ENCODE measurements around the gene CBX5. TPM values are rescaled to one million over a fixed set of nuclear protein-coding genes. Genes with fewer than 3 reads are reported as not detected.

CBX5 gene
- total and polyA plus RNA-seq, 9 of the 15 experiments (the other 6 are each of a cell fraction or from before 2014, with no cell fraction given) = 32.6 to 102 (median 59.2) TPM

DNA sequence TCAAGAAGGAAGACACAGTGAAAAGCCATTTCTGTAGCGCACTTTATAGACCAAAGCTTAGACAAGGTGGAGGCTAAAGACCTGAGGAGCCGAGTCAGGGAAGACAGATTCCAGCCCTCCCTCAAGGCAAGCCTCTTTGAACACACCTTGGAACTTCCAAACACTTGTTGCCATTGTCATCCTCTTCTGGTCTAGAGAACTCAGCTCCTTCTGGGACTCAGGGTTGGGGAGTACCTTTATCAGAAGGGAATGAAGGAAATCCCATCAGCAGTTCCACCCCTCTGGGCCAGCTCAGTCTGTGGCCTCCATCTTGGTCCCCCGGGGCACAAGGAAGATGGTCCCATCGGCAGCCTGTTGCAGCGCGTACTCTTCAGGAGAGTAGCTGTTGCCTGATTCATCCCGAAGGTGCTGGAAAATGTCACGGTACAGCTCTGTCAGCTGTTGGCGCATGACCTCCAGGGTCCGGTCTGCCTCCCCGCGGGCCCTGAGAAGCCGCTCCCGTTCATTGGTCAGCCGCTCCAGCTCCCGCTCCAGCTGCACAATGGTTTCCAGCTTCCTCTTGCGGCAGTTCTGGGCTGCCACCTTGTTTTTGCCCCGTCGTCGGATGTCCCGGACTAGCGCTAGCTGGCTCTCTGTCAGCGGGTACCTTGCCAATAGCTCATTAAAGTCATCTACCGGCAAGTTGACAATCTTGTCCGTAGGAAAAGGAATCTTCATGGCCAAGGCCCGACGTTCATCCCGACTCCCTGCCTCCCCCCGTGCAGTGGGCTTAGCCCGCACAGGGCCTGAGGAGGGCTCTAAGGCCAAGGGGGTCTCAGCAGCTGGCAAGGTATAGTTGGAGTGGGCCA, 12.4 kb upstream of the CBX5 start (continued):
- TF ChIP-seq, protein P1, sequence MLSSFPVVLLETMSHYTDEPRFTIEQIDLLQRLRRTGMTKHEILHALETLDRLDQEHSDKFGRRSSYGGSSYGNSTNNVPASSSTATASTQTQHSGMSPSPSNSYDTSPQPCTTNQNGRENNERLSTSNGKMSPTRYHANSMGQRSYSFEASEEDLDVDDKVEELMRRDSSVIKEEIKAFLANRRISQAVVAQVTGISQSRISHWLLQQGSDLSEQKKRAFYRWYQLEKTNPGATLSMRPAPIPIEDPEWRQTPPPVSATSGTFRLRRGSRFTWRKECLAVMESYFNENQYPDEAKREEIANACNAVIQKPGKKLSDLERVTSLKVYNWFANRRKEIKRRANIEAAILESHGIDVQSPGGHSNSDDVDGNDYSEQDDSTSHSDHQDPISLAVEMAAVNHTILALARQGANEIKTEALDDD (IDR thresholded peaks at IDR 0.05) = no peak
- TF ChIP-seq CTBP1 (IDR thresholded peaks at IDR 0.05; ENCODE audit: borderline replicate concordance) = 0 out of 2 replicates have a peak, but pooled peaks have one; percentile 28
- TF ChIP-seq, protein P2, sequence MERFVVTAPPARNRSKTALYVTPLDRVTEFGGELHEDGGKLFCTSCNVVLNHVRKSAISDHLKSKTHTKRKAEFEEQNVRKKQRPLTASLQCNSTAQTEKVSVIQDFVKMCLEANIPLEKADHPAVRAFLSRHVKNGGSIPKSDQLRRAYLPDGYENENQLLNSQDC (CRISPR knock-in tag; IDR thresholded peaks at IDR 0.05) = no peak
- TF ChIP-seq CHD1 (IDR thresholded peaks at IDR 0.05; ENCODE audit: low read length) = peak; percentile 59
- no peak for TF ChIP-seq YBX1 (IDR thresholded peaks at IDR 0.05)
- no peak for TF ChIP-seq ZNF551 (CRISPR knock-in tag; IDR thresholded peaks at IDR 0.05)
- no peak for TF ChIP-seq TAL1 (IDR thresholded peaks at IDR 0.05)
- TF ChIP-seq, protein P3, sequence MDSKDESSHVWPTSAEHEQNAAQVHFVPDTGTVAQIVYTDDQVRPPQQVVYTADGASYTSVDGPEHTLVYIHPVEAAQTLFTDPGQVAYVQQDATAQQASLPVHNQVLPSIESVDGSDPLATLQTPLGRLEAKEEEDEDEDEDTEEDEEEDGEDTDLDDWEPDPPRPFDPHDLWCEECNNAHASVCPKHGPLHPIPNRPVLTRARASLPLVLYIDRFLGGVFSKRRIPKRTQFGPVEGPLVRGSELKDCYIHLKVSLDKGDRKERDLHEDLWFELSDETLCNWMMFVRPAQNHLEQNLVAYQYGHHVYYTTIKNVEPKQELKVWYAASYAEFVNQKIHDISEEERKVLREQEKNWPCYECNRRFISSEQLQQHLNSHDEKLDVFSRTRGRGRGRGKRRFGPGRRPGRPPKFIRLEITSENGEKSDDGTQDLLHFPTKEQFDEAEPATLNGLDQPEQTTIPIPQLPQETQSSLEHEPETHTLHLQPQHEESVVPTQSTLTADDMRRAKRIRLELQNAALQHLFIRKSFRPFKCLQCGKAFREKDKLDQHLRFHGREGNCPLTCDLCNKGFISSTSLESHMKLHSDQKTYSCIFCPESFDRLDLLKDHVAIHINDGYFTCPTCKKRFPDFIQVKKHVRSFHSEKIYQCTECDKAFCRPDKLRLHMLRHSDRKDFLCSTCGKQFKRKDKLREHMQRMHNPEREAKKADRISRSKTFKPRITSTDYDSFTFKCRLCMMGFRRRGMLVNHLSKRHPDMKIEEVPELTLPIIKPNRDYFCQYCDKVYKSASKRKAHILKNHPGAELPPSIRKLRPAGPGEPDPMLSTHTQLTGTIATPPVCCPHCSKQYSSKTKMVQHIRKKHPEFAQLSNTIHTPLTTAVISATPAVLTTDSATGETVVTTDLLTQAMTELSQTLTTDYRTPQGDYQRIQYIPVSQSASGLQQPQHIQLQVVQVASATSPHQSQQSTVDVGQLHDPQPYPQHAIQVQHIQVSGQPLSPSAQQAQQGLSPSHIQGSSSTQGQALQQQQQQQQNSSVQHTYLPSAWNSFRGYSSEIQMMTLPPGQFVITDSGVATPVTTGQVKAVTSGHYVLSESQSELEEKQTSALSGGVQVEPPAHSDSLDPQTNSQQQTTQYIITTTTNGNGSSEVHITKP (IDR thresholded peaks at IDR 0.05; ENCODE audit: partially characterized antibody) = no peak
- TF ChIP-seq HDAC1 (IDR thresholded peaks at IDR 0.05) = no peak; a peak in 1 of 4 replicates
- 0 out of 2 replicates have a peak, but pooled peaks have one; percentile 42 for TF ChIP-seq ZBED1 (IDR thresholded peaks at IDR 0.05)
- TF ChIP-seq MTA2 (IDR thresholded peaks at IDR 0.05; ENCODE audit: low read depth) = 0 out of 2 replicates have a peak, but pooled peaks have one; percentile 11
- no peak for TF ChIP-seq SMARCB1 (IDR thresholded peaks at IDR 0.05; ENCODE audit: insufficient read length, low read depth)
- TF ChIP-seq BDP1 (IDR thresholded peaks at IDR 0.05; ENCODE audit: insufficient read depth, insufficient read length) = no peak
- TF ChIP-seq FOXA1 (IDR thresholded peaks at IDR 0.05; ENCODE audit: borderline replicate concordance) = no peak
- TF ChIP-seq ELF2 (CRISPR knock-in tag; IDR thresholded peaks at IDR 0.05) = no peak
- no peak for TF ChIP-seq IFI16 (CRISPR knock-in tag; IDR thresholded peaks at IDR 0.05)
- TF ChIP-seq CXXC5 (CRISPR knock-in tag; IDR thresholded peaks at IDR 0.05) = peak; percentile 29
- TF ChIP-seq RBM25 (IDR thresholded peaks at IDR 0.05; ENCODE audit: low read depth, low read length, severe bottlenecking) = no peak
- no peak for TF ChIP-seq SRSF9 (IDR thresholded peaks at IDR 0.05; ENCODE audit: borderline replicate concordance, low read depth, low read length)
- no peak for TF ChIP-seq SMAD1 (IDR thresholded peaks at IDR 0.05; ENCODE audit: low read depth, low read length, partially characterized antibody)
- TF ChIP-seq HMGN3 (IDR thresholded peaks at IDR 0.05; ENCODE audit: borderline replicate concordance, extremely low read depth, insufficient read length, low read depth, low read length) = peak; percentile 46
- TF ChIP-seq, protein P4, sequence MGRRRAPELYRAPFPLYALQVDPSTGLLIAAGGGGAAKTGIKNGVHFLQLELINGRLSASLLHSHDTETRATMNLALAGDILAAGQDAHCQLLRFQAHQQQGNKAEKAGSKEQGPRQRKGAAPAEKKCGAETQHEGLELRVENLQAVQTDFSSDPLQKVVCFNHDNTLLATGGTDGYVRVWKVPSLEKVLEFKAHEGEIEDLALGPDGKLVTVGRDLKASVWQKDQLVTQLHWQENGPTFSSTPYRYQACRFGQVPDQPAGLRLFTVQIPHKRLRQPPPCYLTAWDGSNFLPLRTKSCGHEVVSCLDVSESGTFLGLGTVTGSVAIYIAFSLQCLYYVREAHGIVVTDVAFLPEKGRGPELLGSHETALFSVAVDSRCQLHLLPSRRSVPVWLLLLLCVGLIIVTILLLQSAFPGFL (CRISPR knock-in tag; IDR thresholded peaks at IDR 0.05) = 0 out of 2 replicates have a peak, but pooled peaks have one; percentile 76
- no peak for TF ChIP-seq RBM17 (IDR thresholded peaks at IDR 0.05; ENCODE audit: borderline replicate concordance, low read depth, low read length)
